Right lobe of liver (tissue), 4 donors: Measurements from ENCODE around the gene NSD1.

Source experiments
- CTCF ChIP-seq, 4 donors: fragments of 200-600 bp in 3 of 4; fragments of 450-650 bp in 1 of 4; IDR thresholded peaks; one replicate each; pipeline versions ENCODE4 v1.5.1 to v1.8.0; 2016 to 2022; ENCODE audit warnings: antibody characterized with exemption in 4 of 4, mild to moderate bottlenecking in 2 of 4
- POLR2A ChIP-seq: fragments of 450-650 bp; IDR thresholded peaks from one replicate; pipeline ENCODE4 v1.6.1; 2017; ENCODE audit warnings: antibody characterized with exemption, mild to moderate bottlenecking
- donor health status: DM: no; HTN: no; CAD: no.
- donor health status: DM: no; HTN: no; CAD: no.
- donor health status: DM: no; HTN: yes; CAD: no.

GRCh38 chr5:177317959-177318377 is 184.4 kb downstream of the NSD1 start:
- TF ChIP-seq CTCF (IDR thresholded peaks at IDR 0.05) = peak; percentile 90 to 95 (median 92)
- no peak for TF ChIP-seq POLR2A
